ENCODE results near the gene TMPRSS4.

The TMPRSS4 gene

DNA sequence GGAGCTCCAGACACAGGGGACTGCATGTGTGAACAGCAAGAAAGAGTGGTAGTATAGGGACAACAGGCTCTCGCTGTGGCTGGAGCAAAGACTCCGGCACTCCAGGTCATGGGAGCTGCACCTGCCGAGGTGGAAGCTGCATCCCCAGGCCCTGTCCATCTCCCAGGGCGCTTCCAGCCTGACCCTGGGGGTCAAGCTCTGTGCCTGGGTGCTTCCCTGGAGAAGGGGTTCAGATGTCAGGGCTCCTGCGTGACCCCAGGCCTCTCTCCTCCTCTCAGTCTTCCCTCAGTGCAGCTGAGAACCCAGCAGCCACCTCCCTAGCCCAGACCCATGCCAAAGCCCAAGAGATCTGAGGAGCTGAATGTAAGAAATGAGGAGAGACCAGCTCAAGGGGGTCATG is 3.4 kb downstream of the TMPRSS4 start:
- FAIRE-seq: no peak

DNA sequence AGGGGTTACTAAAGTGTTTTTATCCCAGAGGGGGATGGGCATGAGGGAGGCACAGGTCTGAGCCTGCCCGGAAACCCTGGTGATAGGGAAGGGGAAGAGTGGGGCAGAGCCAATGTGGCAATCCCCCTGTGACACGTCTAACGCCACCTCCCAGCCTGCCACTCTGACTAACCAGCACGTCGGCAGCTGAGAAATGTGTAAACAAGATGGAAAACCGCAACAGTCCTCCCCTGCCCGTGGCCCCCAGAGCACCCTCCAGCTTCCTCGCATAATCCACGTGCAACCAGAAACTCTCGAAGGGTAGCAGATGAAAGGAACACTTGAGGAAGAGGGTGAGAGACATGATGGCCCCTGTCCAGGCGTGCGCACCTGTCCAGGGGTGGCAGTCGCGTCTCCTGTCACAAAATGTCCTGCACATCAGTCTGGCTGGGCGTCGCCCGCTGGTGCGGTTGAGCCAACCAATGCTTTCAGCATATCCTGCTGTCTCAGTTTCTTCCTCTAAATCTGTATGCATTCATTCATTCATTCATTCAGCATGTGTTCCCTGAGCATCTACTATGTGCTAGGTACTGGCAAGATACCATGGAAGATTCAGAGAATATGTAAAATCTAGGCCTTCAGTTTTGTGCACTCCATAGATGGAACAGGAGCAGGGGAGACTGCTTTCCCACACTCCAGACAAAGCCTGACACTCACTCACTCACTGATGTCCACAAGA is 4.5 kb downstream of the TMPRSS4 start:
- FAIRE-seq: no peak

DNA sequence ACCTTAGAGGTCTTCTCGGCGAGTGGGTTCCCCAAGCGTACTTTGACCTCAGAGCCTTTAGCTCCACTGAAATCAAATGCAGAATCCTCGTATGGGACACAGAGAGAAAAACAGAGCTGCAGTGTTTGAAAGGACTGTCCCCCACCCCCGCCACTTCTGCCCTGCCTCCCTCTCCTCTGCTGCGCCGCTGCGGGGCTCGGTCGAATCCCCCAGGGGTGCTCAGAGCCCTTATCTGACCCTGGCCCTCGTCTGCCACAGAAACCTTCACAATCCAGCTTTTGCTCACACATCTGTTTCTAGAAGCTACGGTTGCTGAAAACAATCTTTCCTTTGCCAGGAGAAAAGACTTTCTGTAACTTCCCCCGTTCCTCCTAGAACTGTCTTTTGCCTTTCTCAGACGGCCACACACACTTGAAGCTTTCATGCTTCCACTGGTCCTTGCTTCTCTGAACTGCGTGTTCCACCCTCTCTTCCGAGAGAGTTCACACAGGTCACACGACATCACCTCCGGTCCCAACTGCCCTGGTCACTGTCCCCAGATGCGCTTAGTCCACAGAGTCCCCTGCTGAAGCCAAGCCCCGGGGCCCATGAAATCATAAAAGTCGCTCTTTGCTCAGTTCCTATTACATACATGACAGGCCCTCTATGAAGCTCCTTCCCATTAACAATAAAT is 6.1 kb downstream of the TMPRSS4 start:
- FAIRE-seq: no peak

DNA sequence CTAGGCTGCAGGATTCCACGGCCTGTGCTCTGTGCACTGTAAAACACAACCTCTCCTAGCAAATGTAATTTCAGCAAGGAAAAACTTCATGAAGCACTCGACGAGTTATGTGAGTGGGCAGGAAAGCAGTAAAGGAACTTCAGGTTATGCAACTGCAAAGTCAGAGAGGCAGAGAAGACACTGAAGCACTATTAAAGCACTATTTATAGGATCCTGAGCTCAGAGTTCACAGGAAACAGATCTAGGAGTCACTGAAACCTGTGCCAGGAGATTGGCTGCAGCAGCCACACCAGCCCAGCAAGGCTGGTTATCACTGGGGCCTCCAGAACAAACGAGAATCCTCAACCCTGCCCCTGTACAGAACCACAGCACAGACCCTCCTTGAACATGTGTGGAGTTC is 7.4 kb downstream of the TMPRSS4 start:
- FAIRE-seq: no peak

DNA sequence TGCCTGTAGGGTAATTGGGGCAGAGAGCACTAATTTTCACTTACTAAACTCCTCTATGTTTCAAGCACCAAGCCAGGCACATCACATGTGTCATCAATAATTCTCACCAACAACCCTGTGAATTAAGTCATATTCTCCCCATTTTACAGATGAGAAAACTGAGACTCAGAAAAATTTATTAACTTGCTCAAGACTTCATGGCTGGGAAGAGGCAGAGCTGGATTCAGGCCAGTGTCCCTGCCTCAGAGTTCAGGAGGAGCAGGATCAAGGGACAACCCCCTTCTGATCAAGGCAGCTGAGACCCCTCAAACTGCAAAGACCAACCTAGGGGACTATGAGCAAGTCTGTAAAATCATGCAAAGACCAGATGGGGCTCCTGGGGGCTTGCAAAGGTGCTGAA is 7.8 kb downstream of the TMPRSS4 start:
- FAIRE-seq: no peak

DNA sequence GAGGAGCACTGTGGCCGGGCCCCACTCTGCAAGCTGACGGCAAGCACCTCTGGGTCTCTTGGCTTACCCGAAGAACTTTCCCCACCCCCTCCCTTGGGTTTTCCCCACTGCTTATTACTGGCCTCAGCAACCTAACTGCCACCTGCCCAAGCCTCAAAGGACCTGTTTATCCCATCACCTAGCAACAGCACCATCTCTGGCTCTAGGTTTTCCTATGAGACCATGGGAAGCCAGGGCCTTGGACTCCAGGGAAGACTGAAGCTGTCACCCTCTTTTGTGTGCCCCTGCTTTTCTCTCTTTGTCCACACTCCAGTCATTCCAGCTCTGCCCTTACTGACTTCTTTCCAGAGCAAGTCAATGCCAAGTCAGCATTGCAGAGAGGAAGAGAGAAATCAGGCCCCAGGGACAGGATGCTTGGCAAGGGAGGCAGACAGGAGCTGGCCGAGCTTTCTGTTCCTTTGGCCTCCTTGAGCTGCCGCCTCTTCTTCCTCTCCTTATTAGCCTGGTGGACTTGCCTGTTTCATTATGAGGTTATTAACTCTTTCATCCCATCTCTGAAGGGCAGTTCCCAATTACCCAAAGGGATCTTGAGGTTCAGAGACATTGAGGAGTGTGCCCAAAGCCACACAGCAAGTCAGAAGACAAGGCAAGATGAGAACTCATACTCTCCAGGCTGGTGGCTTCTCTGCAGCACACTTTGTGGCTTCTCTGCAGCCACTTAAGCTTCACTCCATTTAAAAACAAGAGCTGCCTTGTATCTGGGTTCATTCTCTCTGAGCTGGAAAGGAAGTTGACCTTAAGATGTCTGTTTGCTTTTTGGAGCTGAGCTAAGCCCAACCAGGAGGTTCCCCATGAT is 10.3 kb downstream of the TMPRSS4 start, which contains the start of gene SMIM35:
SMIM35 (minus strand) TSS at position 51 of the 856 bp plus-strand sequence. CDS start 206 bp downstream, outside the sequence.
- no peak for FAIRE-seq

DNA sequence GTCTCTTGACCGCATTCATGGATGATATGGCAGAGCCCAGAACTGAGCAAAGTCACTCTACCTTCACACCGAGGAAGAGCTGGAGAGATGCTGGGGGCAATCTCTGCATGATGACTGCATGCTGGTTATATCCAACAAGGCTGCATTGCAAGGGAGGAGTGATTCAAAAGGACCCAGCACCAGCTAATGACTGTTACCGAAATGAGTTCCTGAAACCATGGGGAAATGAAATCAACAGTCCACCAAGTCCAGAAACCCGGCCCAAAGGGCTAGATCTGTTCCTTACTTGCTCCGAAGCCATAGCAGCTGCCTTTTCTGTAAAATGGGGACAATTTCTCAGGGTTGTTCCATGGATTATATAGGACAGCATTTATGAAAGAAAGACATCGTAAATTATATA is 11.1 kb downstream of the TMPRSS4 start:
- FAIRE-seq: no peak

DNA sequence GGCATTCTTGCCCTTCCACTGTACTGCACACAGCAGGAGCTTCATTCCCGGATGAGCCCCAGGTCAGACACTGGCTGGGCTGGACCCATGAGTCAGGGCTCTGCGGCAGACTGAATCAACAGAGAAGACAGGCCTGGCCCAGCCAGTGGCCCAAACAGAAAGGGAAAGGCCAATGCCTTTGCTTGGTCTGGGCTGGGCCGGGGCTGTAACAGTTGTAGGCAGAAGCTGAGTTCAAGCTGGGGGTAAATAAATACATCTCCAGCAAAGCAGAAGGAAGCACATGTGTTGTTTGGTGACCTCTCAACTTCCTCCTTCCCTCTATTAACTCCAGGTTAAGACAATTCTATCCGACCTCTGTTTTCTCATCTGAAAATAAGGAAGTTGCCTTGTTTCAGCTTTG is 11.7 kb downstream of the TMPRSS4 start:
- FAIRE-seq: no peak

DNA sequence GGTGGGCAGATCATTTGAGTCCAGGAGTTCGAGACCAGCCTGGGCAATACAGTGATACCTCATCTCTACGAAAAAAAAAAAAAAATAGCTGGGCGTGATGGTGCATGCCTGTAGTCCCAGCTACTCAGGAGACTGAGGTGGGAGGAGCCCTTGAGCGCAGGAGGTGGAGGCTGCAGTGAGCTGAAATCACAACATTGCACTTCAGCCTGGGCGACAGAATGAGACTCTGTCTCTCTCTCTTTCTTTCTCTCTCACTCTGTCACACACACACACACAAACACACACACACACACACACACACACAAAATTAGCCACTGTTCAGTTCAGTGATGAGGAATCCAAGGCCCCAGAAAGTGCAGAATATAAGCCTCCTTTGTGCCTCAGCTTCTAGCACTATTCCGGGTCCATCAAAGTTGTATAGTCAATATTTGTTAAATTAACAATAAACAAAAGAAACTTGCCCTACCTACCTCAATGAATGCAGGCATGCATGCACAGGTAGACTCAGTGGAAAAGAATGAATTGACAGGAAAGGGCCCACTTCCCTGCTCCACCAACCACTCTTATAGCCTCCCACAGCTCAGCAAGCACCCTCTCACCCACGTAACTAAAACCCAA is 13.8 kb downstream of the TMPRSS4 start:
- no peak for FAIRE-seq

DNA sequence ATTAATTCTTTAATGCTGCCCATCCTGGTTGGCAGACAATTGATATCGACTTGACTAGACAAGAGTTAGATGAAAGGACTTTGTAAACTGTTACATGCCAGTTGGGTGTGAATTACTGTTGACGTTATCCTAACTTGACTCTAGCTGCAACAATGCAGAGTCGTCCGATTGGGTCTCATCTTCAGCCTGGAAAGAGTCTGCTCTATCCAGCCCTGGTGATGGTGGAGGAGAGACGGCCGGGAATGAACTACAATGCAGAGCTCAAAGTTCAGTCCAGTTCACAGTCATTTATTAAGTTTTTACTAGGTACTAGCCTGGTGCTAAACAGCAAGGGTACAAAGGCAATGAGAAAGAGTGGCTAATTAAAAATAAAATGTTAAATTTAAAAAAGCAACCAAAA is 14.8 kb downstream of the TMPRSS4 start:
- no peak for FAIRE-seq

DNA sequence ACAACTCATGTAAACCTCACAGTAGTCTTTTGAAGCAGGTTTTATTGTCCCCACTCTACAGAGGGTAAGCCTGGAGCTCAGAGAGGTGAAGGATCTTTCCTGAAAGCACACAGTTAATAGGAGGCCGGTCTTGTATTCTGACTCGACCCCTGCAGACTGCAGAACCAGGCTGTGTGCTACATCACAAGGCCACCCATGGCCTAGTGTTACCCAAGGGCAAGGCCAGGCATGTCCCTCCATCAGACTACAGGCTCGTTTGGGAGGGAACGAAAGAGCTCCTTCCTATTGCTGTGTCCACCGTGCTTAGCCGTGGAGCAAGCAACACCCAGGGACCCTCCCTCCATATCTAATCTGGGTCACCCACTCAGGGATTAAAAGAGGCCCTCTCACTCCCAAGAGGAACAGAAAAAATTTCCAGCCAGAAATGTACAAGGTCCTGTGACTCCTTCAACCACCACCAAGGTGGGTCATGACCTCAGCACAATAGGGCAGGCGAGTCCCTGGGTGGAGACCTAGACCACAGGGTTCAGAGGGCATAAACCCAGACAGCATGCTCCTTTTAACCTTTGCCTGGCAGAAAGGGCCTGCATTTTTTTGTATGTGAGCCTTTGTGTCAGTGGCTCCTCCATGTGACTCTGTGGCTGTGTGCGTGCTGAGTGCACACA is 16.2 kb downstream of the TMPRSS4 start:
- FAIRE-seq: no peak

DNA sequence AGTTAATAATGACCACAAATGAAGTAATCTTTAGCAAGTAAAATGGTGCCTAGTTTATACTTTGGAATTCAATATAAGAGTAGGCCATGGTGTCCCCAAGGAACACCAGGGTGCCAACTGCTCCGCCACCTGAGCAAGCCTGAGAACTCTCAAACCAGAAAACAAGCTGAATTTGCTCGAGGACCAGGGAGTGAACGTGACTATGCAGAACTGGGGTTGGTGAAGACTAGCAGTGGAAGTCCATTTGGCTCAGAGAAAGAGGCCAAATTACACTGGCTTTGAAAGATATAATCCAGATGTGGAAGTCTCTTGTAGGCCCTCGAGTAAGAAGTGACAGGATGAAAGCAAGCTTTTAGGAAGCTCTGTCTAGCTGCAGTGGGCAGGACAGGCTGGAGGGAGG is 18.6 kb downstream of the TMPRSS4 start:
- no peak for FAIRE-seq

DNA sequence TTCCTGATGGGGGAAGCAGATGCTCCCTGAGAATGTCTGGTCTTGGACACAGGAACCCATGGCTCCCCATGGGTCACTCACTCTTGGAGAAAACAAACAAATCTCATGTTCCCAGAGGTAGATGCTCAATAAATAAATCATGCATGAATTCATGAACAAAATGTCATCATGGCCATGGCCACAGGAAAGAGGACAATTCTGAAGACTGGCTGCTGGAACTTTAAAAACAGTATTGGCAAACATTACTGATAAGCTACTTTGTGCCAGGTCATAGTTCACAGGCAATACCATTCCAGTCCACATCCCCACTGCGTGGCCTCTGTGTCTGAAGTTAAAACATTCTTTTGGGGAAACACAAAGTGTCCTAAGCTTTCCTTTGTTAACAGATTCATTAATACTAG is 19.1 kb downstream of the TMPRSS4 start:
- no peak for FAIRE-seq

DNA sequence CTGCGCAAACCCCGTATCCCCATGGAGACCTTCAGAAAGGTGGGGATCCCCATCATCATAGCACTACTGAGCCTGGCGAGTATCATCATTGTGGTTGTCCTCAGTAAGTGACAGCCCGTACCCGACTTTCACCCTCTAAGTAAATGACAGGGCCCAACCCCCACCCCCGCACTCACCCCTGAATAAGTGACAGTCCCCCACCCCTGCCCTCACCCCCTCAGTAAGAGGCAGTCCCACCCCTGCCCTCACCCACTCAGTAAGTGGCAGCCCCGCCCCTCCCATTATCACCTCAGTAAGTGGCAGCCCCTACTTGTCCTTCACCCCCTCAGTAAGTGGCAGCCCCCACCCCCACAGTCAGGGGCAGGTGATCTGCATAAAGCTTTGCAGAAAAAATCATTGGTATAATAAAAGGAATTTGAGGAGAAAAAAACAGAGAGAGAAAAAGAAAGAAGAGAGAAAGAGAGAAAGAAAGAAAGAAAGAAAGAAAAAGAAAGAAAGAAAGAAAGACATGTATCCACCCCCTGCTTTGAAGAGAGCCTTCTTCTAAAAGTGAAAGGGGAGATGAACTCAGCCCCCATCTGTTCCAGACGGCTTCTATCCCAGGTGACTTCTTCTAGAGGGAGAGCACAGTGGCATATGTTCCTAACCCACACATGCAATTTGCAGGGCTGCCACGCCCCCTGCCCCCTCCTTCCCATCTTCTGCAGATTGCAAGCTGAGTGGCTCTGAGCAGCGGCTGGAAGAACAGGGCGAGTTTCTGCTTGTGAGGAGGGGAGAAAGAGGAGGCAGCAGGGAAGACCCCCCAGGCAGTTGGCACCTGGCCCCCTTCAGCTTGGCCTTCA is 22.3 kb downstream of the TMPRSS4 start:
- no peak for FAIRE-seq

DNA sequence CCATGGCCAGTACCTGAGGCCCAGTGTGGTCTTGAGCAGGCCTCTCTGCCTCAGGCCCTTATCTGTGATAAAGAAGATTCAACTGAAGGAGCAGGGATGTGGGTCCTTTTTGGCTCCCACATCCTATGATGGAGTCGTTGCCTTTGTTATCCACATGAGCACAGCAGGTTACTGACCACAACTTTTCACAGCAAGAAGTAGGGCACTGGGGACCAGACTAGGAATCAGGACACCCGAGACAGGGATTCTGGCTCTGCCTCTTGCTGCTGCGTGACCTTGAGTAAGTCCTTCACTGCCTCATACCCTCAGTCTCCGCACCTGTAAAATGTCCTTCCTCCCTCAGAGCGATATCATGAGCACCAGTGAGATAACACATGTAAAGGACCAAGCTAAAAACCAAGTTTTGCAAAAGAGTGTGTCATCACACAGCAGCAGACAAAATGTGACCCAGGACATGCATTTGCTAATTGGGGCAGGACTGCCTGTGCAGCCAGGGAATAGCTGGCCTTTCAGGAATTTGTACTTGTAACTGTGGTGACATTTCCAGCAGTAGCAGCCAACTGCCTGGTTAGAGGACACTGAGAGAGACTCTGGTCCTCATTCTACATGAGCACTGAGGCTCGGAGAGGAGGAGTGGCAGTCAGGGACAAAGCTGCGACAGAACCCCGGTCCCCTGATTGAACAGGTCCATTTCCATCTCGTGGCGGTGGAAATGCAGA is 23.1 kb downstream of the TMPRSS4 start:
- no peak for FAIRE-seq

DNA sequence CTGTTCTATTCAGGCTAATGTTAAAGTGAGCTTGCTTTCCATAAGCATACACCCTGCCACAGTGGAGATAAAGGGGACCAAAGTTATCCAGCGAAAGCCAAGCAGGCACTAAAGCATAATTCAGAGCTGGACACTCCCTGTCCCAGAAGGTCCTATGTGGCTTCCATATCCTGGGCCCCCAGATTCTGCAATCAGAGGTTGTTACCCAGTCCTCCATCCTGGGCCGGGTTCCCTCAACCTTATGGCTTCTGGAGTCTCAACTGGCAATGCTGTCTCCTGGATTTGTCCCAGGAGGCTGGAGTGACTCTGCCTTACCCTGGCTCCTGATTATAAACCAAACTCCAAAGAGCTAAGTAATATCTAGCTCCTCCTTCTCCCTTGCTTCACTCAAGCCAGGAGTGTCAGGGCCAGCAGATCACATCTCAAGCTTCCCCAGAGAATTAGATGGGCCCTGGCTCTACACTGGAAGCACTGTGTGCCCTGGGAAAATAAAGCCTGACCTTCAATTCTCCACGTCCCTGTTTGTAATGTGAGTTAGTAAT is 23.9 kb downstream of the TMPRSS4 start:
- FAIRE-seq: no peak

DNA sequence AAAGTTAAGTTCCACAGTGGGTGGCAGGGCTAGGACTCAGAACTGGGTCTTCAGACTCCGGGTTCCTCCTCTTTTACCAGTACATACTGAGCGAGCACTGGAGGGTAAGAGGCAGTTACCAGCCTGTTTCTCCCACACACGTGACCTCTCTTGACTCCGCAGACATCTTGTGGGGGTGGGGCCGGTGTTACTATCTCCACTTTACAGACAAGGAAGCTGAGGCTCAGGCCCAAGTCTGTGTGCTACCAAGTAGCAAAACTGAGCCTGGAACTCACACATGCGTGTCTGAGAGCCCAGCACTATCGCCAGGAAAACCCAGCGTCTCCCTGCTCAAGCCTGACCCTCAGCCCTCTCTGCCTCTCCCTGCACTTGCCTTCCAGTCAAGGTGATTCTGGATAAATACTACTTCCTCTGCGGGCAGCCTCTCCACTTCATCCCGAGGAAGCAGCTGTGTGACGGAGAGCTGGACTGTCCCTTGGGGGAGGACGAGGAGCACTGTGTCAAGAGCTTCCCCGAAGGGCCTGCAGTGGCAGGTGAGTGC is 25.9 kb downstream of the TMPRSS4 start:
- FAIRE-seq: no peak

DNA sequence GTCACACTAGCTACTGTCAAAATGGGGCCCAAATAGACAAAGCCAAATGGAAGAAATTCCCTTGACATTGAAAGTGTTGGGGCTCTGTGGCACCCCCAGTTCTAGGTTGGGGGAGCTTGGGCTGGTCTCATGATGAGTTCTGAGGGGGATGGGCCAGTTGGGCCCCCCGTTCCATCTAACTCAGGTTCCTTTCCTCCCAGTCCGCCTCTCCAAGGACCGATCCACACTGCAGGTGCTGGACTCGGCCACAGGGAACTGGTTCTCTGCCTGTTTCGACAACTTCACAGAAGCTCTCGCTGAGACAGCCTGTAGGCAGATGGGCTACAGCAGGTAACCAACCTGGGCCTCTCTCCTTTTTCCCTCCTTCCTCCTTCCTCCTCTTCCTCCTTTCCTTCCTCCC is 27.6 kb downstream of the TMPRSS4 start:
- FAIRE-seq: no peak

DNA sequence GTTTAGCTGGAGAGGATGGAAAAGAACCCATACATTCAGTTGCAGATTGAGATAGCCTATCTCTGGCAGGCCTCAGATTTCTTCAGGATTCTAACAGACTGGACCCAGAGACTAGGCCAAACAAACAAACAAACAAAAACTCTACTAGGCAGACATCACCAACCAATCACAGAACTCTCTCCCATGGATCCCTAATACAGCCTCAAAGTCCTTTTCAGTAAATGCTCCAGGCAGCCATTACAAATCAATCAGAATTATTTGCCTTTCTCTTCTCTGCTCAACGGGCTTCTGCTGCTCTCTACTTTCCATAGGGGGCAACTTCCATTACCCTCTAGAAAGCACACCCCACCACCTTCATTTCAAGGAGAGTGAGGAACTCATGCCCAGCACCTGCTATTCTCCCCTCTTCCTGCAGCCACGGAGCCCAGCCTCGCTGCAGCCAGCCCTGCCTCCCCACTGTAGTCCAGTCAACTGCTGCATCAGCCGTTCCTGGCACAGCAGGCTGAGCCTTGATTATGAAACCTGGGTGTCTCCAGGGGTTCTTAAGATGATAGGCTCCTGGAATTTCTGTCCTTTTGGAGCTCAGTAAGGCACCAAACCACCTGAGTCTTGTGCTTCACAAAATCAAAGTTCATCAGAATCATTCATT is 28.9 kb downstream of the TMPRSS4 start:
- FAIRE-seq: no peak
